Measurements from ENCODE around the gene FLII.

DNA sequence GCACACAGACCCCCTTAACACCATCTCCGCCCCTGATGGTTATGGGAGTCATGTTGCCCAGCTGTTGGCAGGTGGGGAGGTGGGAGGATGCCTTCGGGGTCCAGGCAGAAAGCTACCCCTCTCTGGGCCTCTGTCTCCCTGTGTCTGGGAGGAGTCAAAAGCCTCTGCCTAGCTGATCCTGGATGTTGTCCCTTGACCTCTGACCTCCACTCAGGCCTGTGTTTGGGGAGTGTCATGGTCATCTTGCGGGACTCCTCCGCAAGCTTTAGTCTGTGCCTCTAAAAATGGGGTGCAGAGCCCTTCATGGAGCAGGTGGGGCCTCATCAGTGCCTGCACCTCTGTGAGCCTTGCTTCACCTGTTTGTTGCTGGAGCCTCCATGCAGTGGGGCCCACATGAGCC, 29.3 kb downstream of the FLII start:
- TF ChIP-seq, protein P1, sequence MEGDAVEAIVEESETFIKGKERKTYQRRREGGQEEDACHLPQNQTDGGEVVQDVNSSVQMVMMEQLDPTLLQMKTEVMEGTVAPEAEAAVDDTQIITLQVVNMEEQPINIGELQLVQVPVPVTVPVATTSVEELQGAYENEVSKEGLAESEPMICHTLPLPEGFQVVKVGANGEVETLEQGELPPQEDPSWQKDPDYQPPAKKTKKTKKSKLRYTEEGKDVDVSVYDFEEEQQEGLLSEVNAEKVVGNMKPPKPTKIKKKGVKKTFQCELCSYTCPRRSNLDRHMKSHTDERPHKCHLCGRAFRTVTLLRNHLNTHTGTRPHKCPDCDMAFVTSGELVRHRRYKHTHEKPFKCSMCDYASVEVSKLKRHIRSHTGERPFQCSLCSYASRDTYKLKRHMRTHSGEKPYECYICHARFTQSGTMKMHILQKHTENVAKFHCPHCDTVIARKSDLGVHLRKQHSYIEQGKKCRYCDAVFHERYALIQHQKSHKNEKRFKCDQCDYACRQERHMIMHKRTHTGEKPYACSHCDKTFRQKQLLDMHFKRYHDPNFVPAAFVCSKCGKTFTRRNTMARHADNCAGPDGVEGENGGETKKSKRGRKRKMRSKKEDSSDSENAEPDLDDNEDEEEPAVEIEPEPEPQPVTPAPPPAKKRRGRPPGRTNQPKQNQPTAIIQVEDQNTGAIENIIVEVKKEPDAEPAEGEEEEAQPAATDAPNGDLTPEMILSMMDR (IDR thresholded peaks at IDR 0.05) = no peak
- no peak for TF ChIP-seq POLR2A (IDR thresholded peaks at IDR 0.05)
- no peak for TF ChIP-seq EP300 (IDR thresholded peaks at IDR 0.05)
- TF ChIP-seq POLR2AphosphoS5 (IDR thresholded peaks at IDR 0.05) = no peak
